B cell (primary cell): Measurements from ENCODE around the gene TLE5. TPM values are rescaled to one million over a fixed set of nuclear protein-coding genes. Genes with fewer than 3 reads are reported as not detected.

Source experiments
- ATAC-seq: fragments of 200-7000 bp; cut with Tn5 transposase; one replicate; pipeline ENCODE4 v1.10.0; 2021; ENCODE audit warnings: low read depth, mild to moderate bottlenecking, moderate number of reproducible peaks, moderate library complexity
- CTCF ChIA-PET: fragments of 350-600 bp; sonication (Branson Sonifier 250); formaldehyde crosslinking; loops from one replicate; lab custom pipeline; 2021; ENCODE audit warnings: antibody characterized with exemption, inconsistent platforms; lab: Charles Lee
- POLR2A ChIA-PET: fragments of 350-600 bp; sonication (Branson Sonifier 250); formaldehyde crosslinking; loops from one replicate; lab custom pipeline; 2021; ENCODE audit warnings: antibody characterized with exemption; lab: Charles Lee
- DNase-seq: peaks from one replicate; pipeline ENCODE4 v3.0.0; 2013
- H2AFZ ChIP-seq: 2 replicates; pipeline ENCODE4 v1.6.1; 2012; ENCODE audit warnings: mild to moderate bottlenecking, low read depth, low read length; ENCODE audit not compliant: insufficient read depth, poor library complexity, severe bottlenecking
- H3K27ac ChIP-seq, 2 donors: 1 replicate in 1 of 2; 2 replicates in 1 of 2; pipeline ENCODE4 v1.5.1; 2012 to 2013; ENCODE audit warnings: low read length in 2 of 2, mild to moderate bottlenecking in 2 of 2, moderate library complexity in 1 of 2
- H3K27me3 ChIP-seq, 4 experiments: fragments of 200-600 bp in 1 of 4; sonication (generic) in 1 of 4; replicated peaks in 1 of 4; 1 replicate in 2 of 4; 2 replicates in 2 of 4; pipeline versions ENCODE4 v1.6.1 to v1.7.0; 2013 to 2016; ENCODE audit warnings: low read length in 3 of 4, mild to moderate bottlenecking in 2 of 4, mixed read lengths in 1 of 4, moderate library complexity in 1 of 4; ENCODE audit not compliant: insufficient read depth in 4 of 4, control insufficient read depth in 3 of 4; ENCODE audit errors: control extremely low read depth in 1 of 4
- H3K36me3 ChIP-seq, 2 experiments: replicated peaks in 1 of 2; 1 replicate in 1 of 2; 2 replicates in 1 of 2; pipeline versions ENCODE4 v1.6.1 to v1.7.1; 2013; ENCODE audit warnings: low read length in 1 of 2; ENCODE audit not compliant: insufficient read depth in 2 of 2, control insufficient read depth in 1 of 2; ENCODE audit errors: control extremely low read depth in 1 of 2, extremely low read depth in 1 of 2
- H3K4me1 ChIP-seq, 2 donors: fragments of 200-600 bp in 1 of 2; sonication (generic) in 1 of 2; 1 replicate in 1 of 2; 2 replicates in 1 of 2; pipeline versions ENCODE4 v1.5.1 to v1.6.1; 2013 to 2017; ENCODE audit warnings: low read length in 2 of 2; ENCODE audit not compliant: control insufficient read depth in 2 of 2, insufficient read depth in 2 of 2
- H3K4me2 ChIP-seq: replicated peaks from 2 replicates; pipeline ENCODE3; 2012; ENCODE audit warnings: mild to moderate bottlenecking, low read depth, low read length; ENCODE audit not compliant: poor library complexity, severe bottlenecking
- H3K4me3 ChIP-seq, 5 experiments: fragments of 200-600 bp in 1 of 5; sonication (generic) in 1 of 5; 1 replicate in 3 of 5; 2 replicates in 2 of 5; pipeline versions ENCODE4 v1.5.1 to v1.7.0; 2011 to 2016; ENCODE audit warnings: low read length in 4 of 5, mild to moderate bottlenecking in 4 of 5, low read depth in 2 of 5, control low read depth in 1 of 5, moderate library complexity in 1 of 5; ENCODE audit not compliant: insufficient read depth in 1 of 5; ENCODE audit errors: control extremely low read depth in 1 of 5, extremely low read depth in 1 of 5
- H3K79me2 ChIP-seq: fragments of 200-600 bp; sonication (generic); one replicate; pipeline ENCODE4 v1.6.0; 2016; ENCODE audit warnings: low read length; ENCODE audit not compliant: control insufficient read depth, insufficient read depth
- H3K9ac ChIP-seq: fragments of 200-600 bp; sonication (generic); 2 replicates; pipeline ENCODE4 v1.6.1; 2017; ENCODE audit warnings: mild to moderate bottlenecking, low read length, moderate library complexity
- H3K9me3 ChIP-seq, 3 donors: one replicate each; pipeline versions ENCODE4 v1.6.1 to v1.7.1; 2013; ENCODE audit warnings: low read length in 2 of 3; ENCODE audit not compliant: control insufficient read depth in 2 of 3, insufficient read depth in 1 of 3; ENCODE audit errors: control extremely low read depth in 1 of 3
- H4K20me1 ChIP-seq: 2 replicates; pipeline ENCODE4 v1.6.0; 2012; ENCODE audit warnings: mild to moderate bottlenecking, low read length; ENCODE audit not compliant: insufficient read depth, control insufficient read depth, poor library complexity, severe bottlenecking
- H3K27ac Mint-ChIP-seq: one replicate; pipeline ENCODE4 v1.8.0; 2021; ENCODE audit warnings: mixed read lengths
- H3K27me3 Mint-ChIP-seq: one replicate; pipeline ENCODE4 v1.8.0; 2021; ENCODE audit warnings: mixed read lengths
- H3K4me1 Mint-ChIP-seq: one replicate; pipeline ENCODE4 v1.8.0; 2021; ENCODE audit warnings: mixed read lengths
- H3K4me3 Mint-ChIP-seq: one replicate; pipeline ENCODE4 v1.8.0; 2021; ENCODE audit warnings: mixed read lengths
- H3K9me3 Mint-ChIP-seq: one replicate; pipeline ENCODE4 v1.8.0; 2022; ENCODE audit warnings: mixed read lengths; ENCODE audit not compliant: insufficient read depth
- CTCF ChIP-seq: fragments of 200-600 bp; IDR thresholded peaks from one replicate; pipeline ENCODE4 v1.8.0; 2022; ENCODE audit warnings: antibody characterized with exemption, mild to moderate bottlenecking
- EZH2 ChIP-seq: IDR thresholded peaks from 2 replicates; pipeline ENCODE4 v1.6.1; 2012; ENCODE audit warnings: borderline replicate concordance, low read depth, mild to moderate bottlenecking, moderate library complexity, low read length; ENCODE audit not compliant: insufficient read depth, poor library complexity, severe bottlenecking
- WGBS: methylation state at CpG from one replicate; pipeline ENCODE4 v1.1.5; 2013; ENCODE audit warnings: missing lambda C conversion rate; ENCODE audit not compliant: insufficient coverage; 5-methylcytosine and 5-hydroxymethylcytosine counted together
- intact Hi-C: fragments of 100-400 bp; cut with micrococcal nuclease; formaldehyde crosslinking; loops from one replicate; pipeline ENCODE4 v1.10.0; 2022
- polyA plus RNA-seq: library from polyadenylated mRNA; depleted of rRNA; stranded (reverse); fragments of >200 nt; gene quantifications from 2 replicates; pipeline ENCODE4 v1.2.3, GENCODE V29; 2012
- total RNA-seq, 2 donors: library from RNA; stranded (reverse); fragments of 120-200 nt in 1 of 2; gene quantifications; 1 replicate in 1 of 2; 2 replicates in 1 of 2; pipeline versions ENCODE4 v1.2.3 to v1.2.4, GENCODE V29; 2013 to 2022

The TLE5 gene
- total and polyA plus RNA-seq, 2 donors (not counting 1 experiment from before 2014, with no cell fraction given), result 697 to 1,132 TPM

- TF ChIP-seq EZH2 (no peak), CTCF (no peak)
- Histone ChIP-seq H3K36me3 (no peaks in the 10 kb centered on the region), H2AFZ (peak overlapping the region; percentile 78), H4K20me1 (no peaks in the 10 kb centered on the region), H3K79me2 (peaks cover 20% of the 10 kb centered on the region), H3K4me1 (peaks cover 38 to 62% of the 10 kb centered on the region in 2 donors), H3K4me2 (peak overlapping the region; percentile 68), H3K9me3 (no peaks in the 10 kb centered on the region), H3K27ac (peak overlapping the region; percentile 60 to 83), H3K9ac (peak overlapping the region; percentile 38), H3K27me3 (no peaks in the 10 kb centered on the region), H3K4me3 (peak overlapping the region in 2 of 5 experiments; percentile 21 to 33)
- POLR2A ChIA-PET, result interaction anchor here (0.6 to 1.3 kb wide), 6 partner anchors 12 to 806 kb away, joined by 3 to 6 read pairs (median 4); no protein-coding TSS in a partner anchor
- ATAC-seq, result peak; percentile 57
- CTCF ChIA-PET, result interaction anchor here (0.8 to 1.5 kb wide), 6 partner anchors 10 to 115 kb away, joined by 3 to 8 read pairs (median 4); no protein-coding TSS in a partner anchor
- peak overlapping the region; percentile 92 for H3K27ac Mint-ChIP-seq
- peaks cover 52% of the 10 kb centered on the region for H3K4me1 Mint-ChIP-seq
- H3K4me3 Mint-ChIP-seq, result peak overlapping the region; percentile 61
- no peaks in the 10 kb centered on the region for H3K27me3 Mint-ChIP-seq
- WGBS, result 15% methylated on average over 8 of the region's 15 CpGs
- intact Hi-C loops, result loop anchor here (10.0 kb wide), 1 partner anchor 119 kb away; the partner anchor contains the start of gene NCLN
- DNase-seq, result peak; percentile 66
- no peaks in the 10 kb centered on the region for H3K9me3 Mint-ChIP-seq
Observed at GRCh38 chr19:3065675-3066357, 3.5 kb upstream of the TLE5 start.

GRCh38 chr19:3064011-3064330 lies 1.7 kb upstream of the TLE5 start:
- Histone ChIP-seq H3K9ac (no peak overlapping the region), H3K9me3 (no peaks in the 10 kb centered on the region), H2AFZ (no peak overlapping the region), H3K27me3 (no peaks in the 10 kb centered on the region), H3K4me3 (no peak overlapping the region), H3K4me1 (peaks cover 46 to 73% of the 10 kb centered on the region in 2 donors), H3K36me3 (peaks cover 4 to 15% of the 10 kb centered on the region in 2 experiments), H3K79me2 (peaks cover 22% of the 10 kb centered on the region), H4K20me1 (peaks cover 18% of the 10 kb centered on the region), H3K27ac (peak overlapping the region; percentile 35 to 83), H3K4me2 (peak overlapping the region; percentile 38)
- Mint-ChIP-seq H3K9me3 (no peaks in the 10 kb centered on the region), H3K27me3 (no peaks in the 10 kb centered on the region), H3K4me3 (peak overlapping the region; percentile 87), H3K4me1 (peaks cover 59% of the 10 kb centered on the region), H3K27ac (peak overlapping the region; percentile 95)
- ATAC-seq, result no peak
- no peak for DNase-seq
- 97% methylated on average over 5 of the region's 7 CpGs for WGBS
- no peak for TF ChIP-seq CTCF
- no peak for TF ChIP-seq EZH2
- CTCF ChIA-PET, result no interaction called here
- intact Hi-C loops, result loop anchor here (10.0 kb wide), 1 partner anchor 121 kb away; the partner anchor contains the start of gene NCLN
- POLR2A ChIA-PET, result interaction anchor here (1.8 kb wide), 1 partner anchor 11 kb away, joined by 4 read pairs; no protein-coding TSS in a partner anchor
